ENCODE data around the gene RITA1. TPM values are rescaled to one million over a fixed set of nuclear protein-coding genes. Genes with fewer than 3 reads are reported as not detected.

Gene RITA1
- polyA plus RNA-seq, 1 donor from 2014 or later, result 24.1 TPM

GRCh38 chr12:113162102-113163029 lies 23.2 kb upstream of the RITA1 start:
- Mint-ChIP-seq H3K36me3 (peaks cover 1% of the 10 kb centered on the region), H3K27ac (no peak overlapping the region), H3K4me1 (no peaks in the 10 kb centered on the region), H3K27me3 (no peaks in the 10 kb centered on the region), H3K4me3 (no peak overlapping the region), H3K9me3 (no peaks in the 10 kb centered on the region)

- no peak overlapping the region for H3K27ac Mint-ChIP-seq
- peaks cover 1% of the 10 kb centered on the region for H3K36me3 Mint-ChIP-seq
- no peaks in the 10 kb centered on the region for H3K27me3 Mint-ChIP-seq
- H3K9me3 Mint-ChIP-seq, result no peaks in the 10 kb centered on the region
- no peaks in the 10 kb centered on the region for H3K4me1 Mint-ChIP-seq
- no peak overlapping the region for H3K4me3 Mint-ChIP-seq
Measured at GRCh38 chr12:113163030-113163360, 22.5 kb upstream of the RITA1 start.

- H3K27me3 Mint-ChIP-seq, result no peaks in the 10 kb centered on the region
- no peak overlapping the region for H3K4me3 Mint-ChIP-seq
- peaks cover 1% of the 10 kb centered on the region for H3K36me3 Mint-ChIP-seq
- H3K27ac Mint-ChIP-seq, result no peak overlapping the region
- no peaks in the 10 kb centered on the region for H3K4me1 Mint-ChIP-seq
- no peaks in the 10 kb centered on the region for H3K9me3 Mint-ChIP-seq
Measured at GRCh38 chr12:113164014-113164413, 21.5 kb upstream of the RITA1 start.

- Mint-ChIP-seq H3K9me3 (no peaks in the 10 kb centered on the region), H3K27ac (no peak overlapping the region), H3K36me3 (peaks cover 1% of the 10 kb centered on the region)
Measured at GRCh38 chr12:113165521-113166450, 19.7 kb upstream of the RITA1 start.

GRCh38 chr12:113167868-113168267 lies 17.7 kb upstream of the RITA1 start:
- no peaks in the 10 kb centered on the region for H3K27me3 Mint-ChIP-seq

More at GRCh38 chr12:113165521-113166450, 19.7 kb upstream of the RITA1 start:
- Mint-ChIP-seq H3K4me1 (no peaks in the 10 kb centered on the region), H3K27me3 (no peaks in the 10 kb centered on the region), H3K4me3 (no peak overlapping the region)

GRCh38 chr12:113169697-113170096 lies 15.8 kb upstream of the RITA1 start:
- H3K27me3 Mint-ChIP-seq, result no peaks in the 10 kb centered on the region
- H3K4me1 Mint-ChIP-seq, result peaks cover 0 to 12% (median 9%) of the 10 kb centered on the region in 3 donors
- no peak overlapping the region for H3K27ac Mint-ChIP-seq
- no peak overlapping the region for H3K4me3 Mint-ChIP-seq
- no peaks in the 10 kb centered on the region for H3K9me3 Mint-ChIP-seq
- H3K36me3 Mint-ChIP-seq, result peaks cover 4% of the 10 kb centered on the region

More at GRCh38 chr12:113167868-113168267, 17.7 kb upstream of the RITA1 start:
- Mint-ChIP-seq H3K27ac (no peak overlapping the region), H3K36me3 (peaks cover 1% of the 10 kb centered on the region), H3K9me3 (no peaks in the 10 kb centered on the region), H3K4me1 (peaks cover 0 to 9% (median 3%) of the 10 kb centered on the region in 3 donors), H3K4me3 (no peak overlapping the region)

DNA sequence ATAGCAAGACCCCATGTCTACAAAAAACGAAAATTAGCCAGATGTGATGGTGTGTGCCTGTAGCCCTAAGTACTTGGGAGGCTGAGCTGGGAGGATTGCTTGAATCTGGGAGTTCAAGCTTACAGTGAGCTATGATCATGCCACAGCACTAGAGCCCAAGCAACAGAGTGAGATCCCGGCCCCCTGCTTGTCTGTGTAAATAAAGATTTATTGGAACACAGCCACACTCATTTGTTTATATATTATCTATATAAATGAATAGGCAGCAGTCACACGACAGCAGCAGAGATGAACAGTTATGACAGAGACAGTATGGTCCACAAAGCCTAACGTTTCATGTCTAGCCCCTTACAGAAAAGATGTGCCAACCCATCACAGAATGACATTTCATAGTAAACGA lies 15.1 kb upstream of the RITA1 start:
- H3K27me3 Mint-ChIP-seq, result no peaks in the 10 kb centered on the region
- no peaks in the 10 kb centered on the region for H3K9me3 Mint-ChIP-seq
- H3K27ac Mint-ChIP-seq, result no peak overlapping the region
- H3K4me1 Mint-ChIP-seq, result peaks cover 0 to 12% (median 10%) of the 10 kb centered on the region in 3 donors
- peaks cover 5% of the 10 kb centered on the region for H3K36me3 Mint-ChIP-seq
- no peak overlapping the region for H3K4me3 Mint-ChIP-seq

DNA sequence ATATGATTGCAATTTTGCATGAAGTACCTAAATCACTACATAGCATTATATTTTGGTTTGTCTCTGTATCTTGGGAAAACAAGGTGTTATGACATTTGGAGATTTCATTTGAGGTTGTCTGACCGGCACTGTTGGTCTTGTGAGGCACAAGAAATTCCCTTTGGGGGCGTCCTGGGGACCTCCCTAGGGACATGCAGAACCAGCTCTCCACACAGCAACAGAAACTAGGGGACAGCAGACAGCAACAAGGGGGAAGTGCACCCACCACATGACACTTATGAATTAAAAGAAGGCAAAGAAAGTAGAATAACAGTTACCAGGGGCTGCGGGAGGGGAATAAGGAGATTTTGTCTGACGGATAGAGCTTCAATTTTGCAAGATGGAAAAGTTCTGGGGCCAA lies 14.6 kb upstream of the RITA1 start:
- H3K27ac Mint-ChIP-seq, result no peak overlapping the region
- H3K4me1 Mint-ChIP-seq, result peaks cover 0 to 12% (median 10%) of the 10 kb centered on the region in 3 donors
- no peak overlapping the region for H3K4me3 Mint-ChIP-seq
- H3K36me3 Mint-ChIP-seq, result peaks cover 5% of the 10 kb centered on the region
- no peaks in the 10 kb centered on the region for H3K9me3 Mint-ChIP-seq
- no peaks in the 10 kb centered on the region for H3K27me3 Mint-ChIP-seq

DNA sequence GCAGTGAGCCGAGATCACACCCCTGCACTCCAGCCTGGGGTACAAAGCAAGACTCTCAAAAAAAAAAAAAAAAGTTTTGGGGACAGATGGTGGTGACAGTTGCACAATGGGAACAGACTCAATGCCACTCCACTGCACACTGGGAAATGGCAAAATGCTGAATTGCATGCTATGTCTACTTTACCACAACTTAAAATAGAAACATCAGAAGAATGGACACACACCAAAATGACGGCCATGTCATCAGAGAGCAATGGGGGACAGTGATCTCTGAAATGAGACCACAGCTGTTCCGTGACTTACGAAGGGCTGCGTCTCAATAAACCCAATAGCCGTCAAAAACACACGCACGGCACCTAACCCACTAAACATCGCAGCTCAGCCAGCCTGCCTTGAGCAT lies 14.0 kb upstream of the RITA1 start:
- H3K4me3 Mint-ChIP-seq, result no peak overlapping the region
- H3K27ac Mint-ChIP-seq, result no peak overlapping the region
- H3K9me3 Mint-ChIP-seq, result no peaks in the 10 kb centered on the region
- peaks cover 0 to 12% (median 10%) of the 10 kb centered on the region in 3 donors for H3K4me1 Mint-ChIP-seq
- peaks cover 5% of the 10 kb centered on the region for H3K36me3 Mint-ChIP-seq
- H3K27me3 Mint-ChIP-seq, result no peaks in the 10 kb centered on the region

DNA sequence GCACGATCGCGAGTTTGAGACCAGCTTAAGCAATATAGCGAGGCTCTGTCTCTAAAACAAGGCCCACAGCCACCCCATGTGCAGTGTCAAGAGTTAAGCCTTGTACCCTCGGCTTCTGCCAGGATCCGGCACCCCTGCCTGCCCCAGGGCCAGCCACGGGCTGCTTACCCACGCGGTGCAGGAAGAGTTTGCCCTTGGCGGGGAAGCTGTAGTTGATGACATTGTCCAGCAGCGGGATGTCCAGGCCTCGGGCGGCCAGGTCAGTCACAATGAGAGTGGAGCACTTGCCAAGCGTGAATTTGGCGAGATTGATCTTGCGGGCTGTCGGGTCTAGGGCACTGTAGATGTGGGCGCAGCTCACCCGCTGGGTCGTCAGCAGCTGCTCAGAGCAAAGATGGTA lies 13.3 kb upstream of the RITA1 start:
- Mint-ChIP-seq H3K9me3 (peaks cover 0 to under 1% (median 0%) of the 10 kb centered on the region in 3 donors), H3K4me1 (peaks cover 0 to 12% (median 10%) of the 10 kb centered on the region in 3 donors), H3K27me3 (no peaks in the 10 kb centered on the region), H3K4me3 (no peak overlapping the region), H3K27ac (no peak overlapping the region), H3K36me3 (peaks cover 6% of the 10 kb centered on the region)

DNA sequence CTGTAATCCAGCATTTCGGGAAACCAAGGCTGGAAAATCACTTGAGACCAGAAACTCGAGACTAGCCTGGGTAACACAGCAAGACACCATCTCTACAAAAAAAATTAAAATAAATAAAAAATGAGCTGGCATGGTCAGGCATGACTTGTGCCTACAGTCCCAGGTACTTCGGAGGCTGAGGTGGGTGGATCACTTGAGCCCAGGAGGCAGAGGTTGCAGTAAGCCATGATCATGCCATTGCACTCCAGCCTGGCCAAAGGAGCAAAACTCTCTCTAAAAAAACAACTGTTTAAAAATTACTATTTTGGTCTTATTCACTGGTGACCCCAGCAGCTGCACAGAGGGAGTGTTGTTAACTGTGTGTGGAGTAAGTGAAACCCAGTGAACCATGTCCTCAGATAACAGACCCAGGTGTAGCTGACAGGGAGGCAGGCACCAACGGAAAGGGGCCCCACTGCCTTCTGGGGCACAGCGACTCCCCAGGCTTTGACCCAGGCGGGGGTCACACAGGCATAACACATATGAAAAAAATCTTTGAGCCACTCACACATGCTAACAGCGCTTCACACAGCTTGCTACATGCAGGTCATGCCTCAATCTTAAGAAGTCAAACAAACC lies 12.3 kb upstream of the RITA1 start:
- Mint-ChIP-seq H3K27ac (peak overlapping the region in 2 of 3 donors; percentile 24 to 88), H3K27me3 (no peaks in the 10 kb centered on the region), H3K36me3 (peaks cover 10% of the 10 kb centered on the region), H3K9me3 (peaks cover 0 to 2% (median 0%) of the 10 kb centered on the region in 3 donors), H3K4me3 (peak overlapping the region in 1 of 4 donors; percentile 27), H3K4me1 (peaks cover 0 to 12% (median 10%) of the 10 kb centered on the region in 3 donors)

- H3K9me3 Mint-ChIP-seq, result peaks cover 0 to 2% (median 0%) of the 10 kb centered on the region in 3 donors
- no peak overlapping the region for H3K4me3 Mint-ChIP-seq
- peaks cover 0 to 12% (median 10%) of the 10 kb centered on the region in 3 donors for H3K4me1 Mint-ChIP-seq
- H3K27ac Mint-ChIP-seq, result peak overlapping the region in 1 of 3 donors; percentile 46
- H3K27me3 Mint-ChIP-seq, result no peaks in the 10 kb centered on the region
- H3K36me3 Mint-ChIP-seq, result peaks cover 13% of the 10 kb centered on the region
Measured at GRCh38 chr12:113174461-113175384, 10.8 kb upstream of the RITA1 start.

DNA sequence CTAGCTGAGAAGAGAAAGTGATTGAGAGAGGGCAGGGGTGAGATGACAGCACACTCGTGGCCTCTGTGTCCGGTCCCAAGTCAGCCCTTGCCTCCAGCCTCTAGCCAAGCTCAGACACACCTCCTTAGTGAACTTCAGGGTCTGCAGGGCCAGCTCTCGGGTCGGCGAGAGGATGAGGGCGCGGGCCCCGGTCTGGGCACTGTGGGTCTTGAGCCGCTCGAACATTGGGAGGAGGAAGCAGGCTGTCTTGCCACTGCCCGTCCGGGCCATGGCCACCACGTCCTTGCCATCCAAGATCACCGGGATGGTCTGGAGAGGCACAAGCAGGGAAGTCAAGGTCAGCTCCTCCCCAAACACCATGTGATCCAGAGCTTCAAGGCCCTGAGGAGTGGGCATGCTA lies 6.5 kb upstream of the RITA1 start:
- Mint-ChIP-seq H3K4me3 (peak overlapping the region in 1 of 4 donors; percentile 50), H3K4me1 (peaks cover 0 to 11% (median 6%) of the 10 kb centered on the region in 3 donors), H3K27ac (no peak overlapping the region)

DNA sequence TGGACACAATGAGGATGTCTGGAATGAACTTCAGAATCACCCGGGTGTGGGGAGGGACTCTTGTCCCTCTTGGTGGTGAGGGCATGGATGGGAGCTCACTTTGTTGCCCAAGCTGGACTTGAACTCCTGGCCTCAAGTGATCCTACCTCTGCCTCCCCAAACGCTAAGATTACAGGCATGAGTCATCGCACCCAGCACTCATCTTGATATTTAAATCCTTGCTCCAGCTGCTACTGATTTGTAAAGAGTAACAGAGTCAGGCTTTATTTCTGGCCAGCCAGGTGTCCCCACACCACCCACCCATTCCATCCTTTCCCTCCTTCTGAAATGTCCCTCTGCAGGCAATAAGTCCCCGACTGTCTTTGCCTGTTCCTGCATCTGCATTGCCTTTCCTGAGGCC lies 5.2 kb upstream of the RITA1 start:
- peaks cover 9% of the 10 kb centered on the region for H3K36me3 Mint-ChIP-seq
- no peaks in the 10 kb centered on the region for H3K27me3 Mint-ChIP-seq
- H3K4me1 Mint-ChIP-seq, result peaks cover 7 to 9% (median 9%) of the 10 kb centered on the region in 3 donors
- H3K27ac Mint-ChIP-seq, result no peak overlapping the region
- H3K4me3 Mint-ChIP-seq, result no peak overlapping the region
- peaks cover 0 to 2% (median 0%) of the 10 kb centered on the region in 3 donors for H3K9me3 Mint-ChIP-seq

More for the DNA sequence above, 6.5 kb upstream of the RITA1 start:
- peaks cover 0 to 2% (median 0%) of the 10 kb centered on the region in 3 donors for H3K9me3 Mint-ChIP-seq
- no peaks in the 10 kb centered on the region for H3K27me3 Mint-ChIP-seq
- H3K36me3 Mint-ChIP-seq, result peaks cover 13% of the 10 kb centered on the region

Measured in IgD-negative memory B cell (primary cell).